Embryonic facial prominence (tissue), 1 donor: ENCODE results near the gene CLRN2.

Experiments
- DNase-seq: peaks from one replicate; pipeline ENCODE4 v3.0.0-alpha.2; 2016; ENCODE audit errors: extremely low spot score

Gene CLRN2, protein sequence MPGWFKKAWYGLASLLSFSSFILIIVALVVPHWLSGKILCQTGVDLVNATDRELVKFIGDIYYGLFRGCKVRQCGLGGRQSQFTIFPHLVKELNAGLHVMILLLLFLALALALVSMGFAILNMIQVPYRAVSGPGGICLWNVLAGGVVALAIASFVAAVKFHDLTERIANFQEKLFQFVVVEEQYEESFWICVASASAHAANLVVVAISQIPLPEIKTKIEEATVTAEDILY

GRCh38 chr4:17514865-17515264 is at the start of gene CLRN2:
TSS of gene CLRN2 (plus strand) at chr4:17515165. CDS start at chr4:17515267, 102 bp downstream.
- no peak for DNase-seq

- no peak for DNase-seq
Observed at GRCh38 chr4:17468619-17469221, 46.2 kb upstream of the CLRN2 start.

DNA sequence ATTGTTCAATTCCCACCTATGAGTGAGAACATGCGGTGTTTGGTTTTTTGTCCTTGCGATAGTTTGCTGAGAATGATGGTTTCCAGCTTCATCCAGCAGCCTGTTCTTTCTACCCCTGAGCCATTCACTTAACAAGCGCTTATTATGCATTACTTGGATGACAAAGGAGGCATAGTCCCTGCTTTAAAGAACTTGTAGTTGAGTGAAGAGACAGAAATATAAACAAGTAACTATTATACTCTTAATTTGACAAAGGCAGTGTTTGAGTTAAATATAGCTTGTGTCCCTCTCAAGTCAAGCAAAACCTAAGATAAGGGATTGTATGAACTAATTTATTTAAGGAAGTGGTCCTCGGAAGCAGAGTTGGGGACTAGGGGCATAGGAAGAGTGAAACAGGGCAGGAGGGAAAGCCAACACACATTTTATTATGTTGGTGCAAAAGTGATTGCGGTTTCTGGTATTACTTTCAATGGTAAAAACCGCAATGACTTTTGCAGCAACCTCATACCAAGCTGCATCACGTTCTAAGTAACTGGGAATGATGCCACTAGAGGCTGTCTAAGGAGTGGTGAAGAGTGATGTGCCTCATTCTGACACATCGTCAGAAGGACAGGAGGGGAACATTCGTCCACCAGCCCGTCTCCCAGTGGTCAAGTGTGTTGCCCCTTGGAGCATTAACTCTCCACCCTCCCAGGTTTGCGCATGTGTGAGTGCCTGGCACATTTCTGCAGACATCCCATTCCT is 44.9 kb upstream of the CLRN2 start:
- no peak for DNase-seq

DNA sequence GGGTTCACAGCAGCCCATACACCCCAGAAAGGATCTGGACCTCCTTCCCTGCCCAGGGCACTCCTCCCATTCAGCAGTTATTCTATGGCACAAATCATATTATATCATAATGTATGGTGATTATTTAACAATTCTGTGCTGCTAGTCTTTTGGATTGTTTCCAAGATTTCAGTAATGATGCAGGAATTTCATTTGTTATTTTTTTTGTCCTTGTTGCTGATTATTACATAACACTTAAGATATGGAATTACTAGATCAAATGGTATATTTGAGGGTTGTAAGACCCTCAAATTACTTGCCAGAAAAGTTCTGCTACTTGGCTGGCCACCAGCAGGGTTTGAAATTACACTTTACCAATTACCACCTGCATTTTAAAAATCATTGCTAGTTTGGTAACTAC is 39.5 kb upstream of the CLRN2 start:
- no peak for DNase-seq

DNA sequence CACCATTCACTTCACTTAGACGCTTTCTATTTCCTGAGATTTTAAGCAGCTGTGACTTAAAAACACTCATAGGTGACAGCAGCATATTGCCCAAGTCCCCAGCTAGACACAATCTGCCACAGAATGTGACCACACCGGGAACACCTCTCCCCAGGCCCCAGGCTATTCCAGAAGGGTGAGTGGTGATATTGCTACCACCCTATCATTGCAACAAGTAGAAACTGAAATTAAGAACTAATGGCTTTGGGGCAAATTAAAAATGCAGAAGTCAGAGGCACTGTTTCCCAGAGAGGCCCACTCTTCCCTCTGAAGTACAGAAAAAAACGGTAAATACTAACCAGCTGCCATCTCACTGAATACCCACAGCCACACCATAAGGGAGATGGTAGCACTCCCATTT is 38.1 kb upstream of the CLRN2 start:
- DNase-seq = no peak

DNA sequence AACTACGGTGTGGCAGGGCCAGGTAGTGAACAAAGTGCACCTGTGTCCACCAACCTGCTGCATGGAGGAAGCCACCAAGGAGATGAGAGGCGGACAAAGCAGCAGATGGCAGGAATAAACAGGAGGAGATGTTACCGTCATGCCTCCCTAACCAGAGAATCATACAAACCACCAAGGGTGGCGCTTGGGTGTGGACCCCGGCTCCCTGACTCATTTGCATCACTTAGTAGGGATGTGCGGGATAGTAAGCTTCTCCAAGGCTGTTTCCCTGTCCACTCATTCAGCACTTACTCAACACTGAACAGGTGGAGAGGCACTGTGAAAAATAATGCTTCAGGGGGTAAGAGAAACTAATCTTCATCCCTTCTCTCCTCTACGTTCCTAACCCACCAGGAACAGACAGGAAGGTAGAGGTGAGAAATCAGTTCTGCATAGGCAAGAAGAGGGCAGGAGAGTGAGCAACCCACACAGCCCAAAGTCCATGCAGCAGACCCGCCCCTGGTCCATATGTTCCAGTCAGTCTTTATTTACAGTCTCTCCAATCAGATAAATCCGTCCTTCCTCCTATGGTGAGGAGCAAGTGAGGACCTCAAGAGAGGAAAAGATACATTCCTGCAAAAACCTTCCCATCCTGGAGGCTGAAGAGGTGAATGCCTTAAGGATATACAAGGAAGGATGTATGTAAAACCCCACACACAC is 37.0 kb upstream of the CLRN2 start:
- no peak for DNase-seq

DNA sequence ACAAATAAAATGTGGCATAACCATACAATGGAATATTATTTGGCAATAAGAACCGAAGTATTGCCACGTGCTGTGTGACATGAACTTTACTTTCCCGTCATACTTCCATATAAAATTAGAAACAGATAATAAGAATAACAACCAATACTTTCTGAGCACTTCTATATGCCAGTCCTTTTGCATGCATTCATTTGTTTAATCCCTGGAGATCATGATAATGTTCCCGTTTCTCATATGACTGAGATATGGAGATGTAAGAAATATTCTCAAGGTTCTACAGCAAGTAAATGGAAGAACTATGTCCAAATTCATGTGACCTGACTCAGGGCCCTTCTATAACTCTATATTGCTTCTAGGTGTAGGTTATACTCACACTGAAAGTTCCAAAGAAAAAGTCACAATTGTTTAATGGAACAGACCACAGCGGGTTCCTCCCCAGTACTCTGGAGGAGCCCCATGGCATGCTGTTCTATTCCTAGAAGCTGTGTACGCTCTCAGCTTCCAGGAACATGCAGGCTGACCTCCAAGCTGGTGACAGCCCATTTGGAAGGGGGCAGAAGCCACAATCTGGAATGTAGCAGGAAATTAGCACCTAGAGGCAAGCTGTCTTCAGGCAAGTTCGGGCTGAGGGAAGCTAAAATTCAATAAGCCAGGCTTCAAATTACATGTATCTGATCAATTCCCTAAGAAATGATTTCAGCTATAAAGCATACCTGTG is 34.6 kb upstream of the CLRN2 start:
- DNase-seq = no peak

DNA sequence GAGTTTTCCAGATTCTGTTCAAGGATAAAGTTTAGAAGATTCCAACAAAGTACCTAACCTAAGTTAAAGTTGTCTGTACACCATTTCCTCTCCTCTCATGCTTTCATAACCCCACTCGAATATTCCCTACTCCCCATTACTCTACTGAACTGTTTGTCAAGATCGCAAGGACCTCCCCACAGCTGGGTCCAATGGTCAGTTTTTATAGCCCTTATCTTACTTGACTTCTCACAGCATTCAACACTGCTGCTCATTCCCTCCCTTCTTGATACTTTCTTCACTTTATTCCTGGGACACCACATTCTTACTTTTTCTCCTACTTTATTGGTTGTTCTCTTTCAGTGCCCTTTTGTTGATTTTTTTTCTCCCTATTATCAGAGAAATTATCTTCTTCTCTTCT is 34.0 kb upstream of the CLRN2 start:
- no peak for DNase-seq

GRCh38 chr4:17482716-17483115 is 32.2 kb upstream of the CLRN2 start:
- DNase-seq = no peak

- no peak for DNase-seq
Observed at GRCh38 chr4:17489123-17489522, 25.8 kb upstream of the CLRN2 start.

GRCh38 chr4:17489721-17490120 is 25.2 kb upstream of the CLRN2 start:
- DNase-seq = no peak

- no peak for DNase-seq
Observed at GRCh38 chr4:17490575-17491059, 24.3 kb upstream of the CLRN2 start.

- no peak for DNase-seq
Observed at GRCh38 chr4:17491196-17491595, 23.8 kb upstream of the CLRN2 start.

DNA sequence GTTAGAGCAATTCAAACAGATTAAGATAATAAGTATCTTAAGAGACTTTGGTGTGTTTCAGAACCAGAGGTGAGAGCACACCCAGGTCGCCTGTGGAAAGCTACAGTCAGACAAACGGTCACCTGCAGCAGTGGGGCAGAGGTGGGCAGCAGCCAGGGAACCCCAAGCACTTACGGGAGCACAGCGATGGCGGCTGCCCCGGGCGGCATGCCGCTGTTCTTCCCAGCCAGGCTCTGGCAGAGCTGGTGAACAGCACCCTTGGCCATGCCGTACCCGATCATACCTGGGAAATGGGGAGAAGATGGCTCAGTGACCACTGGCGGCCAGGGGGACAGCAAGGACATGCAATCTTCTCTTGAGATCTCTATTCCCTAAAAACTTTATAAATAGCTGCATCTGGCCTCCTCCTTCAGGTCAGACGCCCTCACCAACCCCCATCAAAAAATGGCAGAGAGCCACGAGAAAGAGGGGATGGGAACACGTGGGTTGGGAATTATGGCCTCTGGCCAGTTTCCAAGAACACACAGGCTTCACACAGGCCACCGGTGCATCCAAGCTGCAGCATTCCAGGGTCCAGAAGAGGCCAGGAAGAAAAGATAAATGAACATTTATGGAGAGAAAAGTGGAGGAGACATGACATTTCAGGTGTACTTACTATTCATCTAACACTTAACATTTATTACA is 22.8 kb upstream of the CLRN2 start:
- DNase-seq = no peak

GRCh38 chr4:17492876-17493275 is 22.1 kb upstream of the CLRN2 start:
- no peak for DNase-seq

GRCh38 chr4:17493619-17494018 is 21.3 kb upstream of the CLRN2 start:
- DNase-seq = no peak

GRCh38 chr4:17494258-17495190 is 20.4 kb upstream of the CLRN2 start:
- no peak for DNase-seq

DNA sequence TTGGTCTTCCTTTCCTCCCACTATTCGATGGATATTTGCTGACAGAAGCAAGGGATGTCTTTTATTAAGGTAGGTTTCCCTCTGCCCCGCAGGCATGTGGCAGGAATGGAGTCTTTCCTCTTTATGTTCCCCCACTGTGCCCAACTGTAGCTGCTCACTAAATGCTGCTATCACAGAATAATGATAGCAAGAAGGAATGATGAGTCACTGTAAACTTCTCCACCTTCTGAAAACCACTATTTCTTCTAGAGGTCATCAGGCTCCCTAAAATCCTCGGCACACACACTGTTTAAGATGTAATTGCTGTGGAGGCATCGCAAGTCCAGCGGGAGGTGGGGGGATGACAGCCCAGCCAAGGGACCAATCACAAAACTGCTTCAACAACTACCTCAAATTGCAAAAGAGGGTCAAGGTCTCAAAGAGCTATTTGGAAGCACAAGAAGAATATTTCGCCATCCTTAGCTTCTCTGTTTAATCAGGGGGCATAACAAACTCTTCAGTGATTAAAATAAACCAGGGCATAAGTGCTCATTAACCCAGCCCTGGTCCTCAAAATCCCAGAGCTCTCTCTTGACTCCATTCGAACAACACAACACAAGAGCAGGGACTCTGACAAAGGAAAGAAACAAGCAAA is 17.0 kb upstream of the CLRN2 start:
- DNase-seq = no peak

DNA sequence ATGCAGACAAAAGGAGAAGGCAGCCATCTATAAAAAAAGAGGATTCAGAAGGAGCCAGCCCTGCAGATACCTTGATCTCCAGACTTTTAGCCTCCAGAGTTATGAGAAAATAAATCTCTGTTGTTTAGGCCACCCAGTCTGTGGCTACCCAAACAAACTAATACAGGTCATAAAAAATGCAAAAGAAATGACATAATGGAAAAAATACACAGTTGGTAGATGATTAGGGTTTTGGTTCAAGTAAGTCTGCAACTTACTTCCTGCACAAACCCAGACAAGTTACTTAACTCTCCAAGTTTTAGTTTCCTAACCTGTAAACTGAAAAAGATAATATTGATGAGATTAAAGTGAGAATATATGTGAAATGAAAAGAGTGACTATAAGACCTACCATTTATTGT is 14.4 kb upstream of the CLRN2 start:
- DNase-seq = no peak

GRCh38 chr4:17502756-17503155 is 12.2 kb upstream of the CLRN2 start:
- no peak for DNase-seq
